Trophoblast cell (in vitro differentiated cells and primary cell): ENCODE data around the gene LDB3.
"Not testable (repeated sequence)": the region's sequence is repeated elsewhere in the genome, so short reads cannot be mapped to it uniquely, and the experiment has no call there.

Source experiments
- DNase-seq, 2 donors: peaks; one replicate each; pipeline ENCODE4 v3.0.0-alpha.2; 2016
- H2AFZ ChIP-seq: 2 replicates; pipeline ENCODE4 v1.6.1; 2013; ENCODE audit warnings: low read length, moderate library complexity, mild to moderate bottlenecking; ENCODE audit not compliant: insufficient read depth, poor library complexity
- H2AK5ac ChIP-seq: 2 replicates; pipeline ENCODE4 v1.6.1; 2013; ENCODE audit warnings: mild to moderate bottlenecking, low read length
- H2BK120ac ChIP-seq: 2 replicates; pipeline ENCODE4 v1.6.1; 2013; ENCODE audit warnings: low read length, mild to moderate bottlenecking, moderate library complexity; ENCODE audit not compliant: insufficient read depth, poor library complexity
- H2BK12ac ChIP-seq: 2 replicates; pipeline ENCODE4 v1.6.1; 2013; ENCODE audit warnings: mild to moderate bottlenecking, low read length, moderate library complexity
- H2BK5ac ChIP-seq: 2 replicates; pipeline ENCODE4 v1.6.1; 2013; ENCODE audit warnings: low read length, low read depth, moderate library complexity, mild to moderate bottlenecking; ENCODE audit not compliant: poor library complexity
- H3K14ac ChIP-seq: 2 replicates; pipeline ENCODE4 v1.6.1; 2013; ENCODE audit warnings: mild to moderate bottlenecking, low read length
- H3K18ac ChIP-seq: 2 replicates; pipeline ENCODE4 v1.6.1; 2013; ENCODE audit warnings: mild to moderate bottlenecking, low read length
- H3K23ac ChIP-seq: 2 replicates; pipeline ENCODE4 v1.6.1; 2013; ENCODE audit warnings: low read length
- H3K27ac ChIP-seq: 2 replicates; pipeline ENCODE4 v1.5.1; 2013; ENCODE audit warnings: low read depth, mild to moderate bottlenecking, inconsistent platforms, low read length, moderate library complexity
- H3K27me3 ChIP-seq: 2 replicates; pipeline ENCODE4 v1.6.1; 2013; ENCODE audit warnings: inconsistent platforms, mild to moderate bottlenecking, low read length, moderate library complexity; ENCODE audit not compliant: insufficient read depth
- H3K36me3 ChIP-seq, 2 experiments: 1 replicate in 1 of 2; 2 replicates in 1 of 2; pipeline ENCODE4 v1.6.1; 2013; ENCODE audit warnings: low read length in 2 of 2, mild to moderate bottlenecking in 2 of 2, moderate library complexity in 1 of 2; ENCODE audit not compliant: insufficient read depth in 2 of 2, control insufficient read depth in 1 of 2
- H3K4ac ChIP-seq: 2 replicates; pipeline ENCODE4 v1.6.1; 2013; ENCODE audit warnings: low read depth, mild to moderate bottlenecking, low read length, moderate library complexity
- H3K4me1 ChIP-seq, 2 experiments: 1 replicate in 1 of 2; 2 replicates in 1 of 2; pipeline ENCODE4 v1.6.1; 2013; ENCODE audit warnings: low read length in 2 of 2, mild to moderate bottlenecking in 2 of 2, moderate library complexity in 1 of 2; ENCODE audit not compliant: insufficient read depth in 2 of 2, control insufficient read depth in 1 of 2
- H3K4me2 ChIP-seq: 2 replicates; pipeline ENCODE4 v1.6.1; 2013; ENCODE audit warnings: inconsistent platforms, mild to moderate bottlenecking, low read length, moderate library complexity
- H3K4me3 ChIP-seq: 2 replicates; pipeline ENCODE4 v1.5.1; 2013; ENCODE audit warnings: mild to moderate bottlenecking, low read depth, low read length, inconsistent platforms
- H3K79me1 ChIP-seq: one replicate; pipeline ENCODE4 v1.6.1; 2013; ENCODE audit warnings: low read length
- H3K79me2 ChIP-seq: 2 replicates; pipeline ENCODE4 v1.6.1; 2013; ENCODE audit warnings: low read length, mild to moderate bottlenecking; ENCODE audit not compliant: control insufficient read depth, insufficient read depth, poor library complexity
- H3K9ac ChIP-seq: 2 replicates; pipeline ENCODE4 v1.6.1; 2013; ENCODE audit warnings: mild to moderate bottlenecking, low read length
- H3K9me3 ChIP-seq: 2 replicates; pipeline ENCODE4 v1.6.1; 2013; ENCODE audit warnings: low read depth, mild to moderate bottlenecking, control low read depth, inconsistent platforms, low read length; ENCODE audit not compliant: insufficient read depth
- H4K12ac ChIP-seq: 2 replicates; pipeline ENCODE4 v1.6.1; 2013; ENCODE audit warnings: low read depth, mild to moderate bottlenecking, low read length, moderate library complexity
- H4K8ac ChIP-seq: 2 replicates; pipeline ENCODE4 v1.6.1; 2013; ENCODE audit warnings: low read depth, mild to moderate bottlenecking, low read length, moderate library complexity
- H4K91ac ChIP-seq: one replicate; pipeline ENCODE4 v1.6.1; 2013; ENCODE audit warnings: low read depth, mild to moderate bottlenecking, low read length, moderate library complexity
- WGBS: extraction: QIAGEN DNeasy Blood & Tissue Kit; methylation state at CpG from one replicate; pipeline ENCODE4 v1.1.7; 2013; ENCODE audit warnings: missing lambda C conversion rate; ENCODE audit not compliant: insufficient read length, insufficient coverage; ENCODE audit errors: extremely low coverage; 5-methylcytosine and 5-hydroxymethylcytosine counted together

The LDB3 gene

GRCh38 chr10:86645621-86646165 is 22.6 kb upstream of the LDB3 start:
- H2BK120ac ChIP-seq, H2AFZ ChIP-seq, H3K14ac ChIP-seq, H3K4me2 ChIP-seq, H4K91ac ChIP-seq, H2BK12ac ChIP-seq, H3K79me2 ChIP-seq, H2BK5ac ChIP-seq, H3K79me1 ChIP-seq, H3K4me3 ChIP-seq, DNase-seq, H3K9ac ChIP-seq, H3K27ac ChIP-seq, H4K8ac ChIP-seq, H3K23ac ChIP-seq, H3K36me3 ChIP-seq, H3K4me1 ChIP-seq, H3K18ac ChIP-seq, H4K12ac ChIP-seq, H3K4ac ChIP-seq, H3K27me3 ChIP-seq, H3K9me3 ChIP-seq, H2AK5ac ChIP-seq: not testable (repeated sequence)
- WGBS = no CpG with 5 or more reads among the region's 5 CpGs

GRCh38 chr10:86646532-86646931 is 21.8 kb upstream of the LDB3 start:
- no peak overlapping the region for H3K14ac ChIP-seq
- H3K36me3 ChIP-seq = no peaks in the 10 kb centered on the region
- no peak overlapping the region for H3K9ac ChIP-seq
- H3K27me3 ChIP-seq = no peaks in the 10 kb centered on the region
- no peak overlapping the region for H2BK12ac ChIP-seq
- no peak overlapping the region for H2BK5ac ChIP-seq
- H4K91ac ChIP-seq = no peak overlapping the region
- DNase-seq = no peak
- H3K18ac ChIP-seq = no peak overlapping the region
- no peaks in the 10 kb centered on the region for H3K79me1 ChIP-seq
- H4K8ac ChIP-seq = no peak overlapping the region
- peaks cover 0 to 2% of the 10 kb centered on the region in 2 experiments for H3K4me1 ChIP-seq
- H2AK5ac ChIP-seq = no peak overlapping the region
- H3K4ac ChIP-seq = no peak overlapping the region
- no peak overlapping the region for H3K27ac ChIP-seq
- no peak overlapping the region for H3K4me3 ChIP-seq
- no peak overlapping the region for H2BK120ac ChIP-seq
- no CpG with 5 or more reads among the region's 5 CpGs for WGBS
- H3K9me3 ChIP-seq = no peaks in the 10 kb centered on the region
- H3K23ac ChIP-seq = no peak overlapping the region
- no peak overlapping the region for H4K12ac ChIP-seq
- no peaks in the 10 kb centered on the region for H3K79me2 ChIP-seq
- no peak overlapping the region for H2AFZ ChIP-seq
- no peak overlapping the region for H3K4me2 ChIP-seq

- H3K23ac ChIP-seq = no peak overlapping the region
- H3K79me2 ChIP-seq = no peaks in the 10 kb centered on the region
- no peak overlapping the region for H2AFZ ChIP-seq
- H2AK5ac ChIP-seq = no peak overlapping the region
- no peaks in the 10 kb centered on the region for H3K27me3 ChIP-seq
- no peak overlapping the region for H3K14ac ChIP-seq
- no peak overlapping the region for H4K8ac ChIP-seq
- peaks cover 0 to 2% of the 10 kb centered on the region in 2 experiments for H3K4me1 ChIP-seq
- no peaks in the 10 kb centered on the region for H3K9me3 ChIP-seq
- WGBS = no CpG with 5 or more reads among the region's 6 CpGs
- H4K12ac ChIP-seq = no peak overlapping the region
- no peak overlapping the region for H3K27ac ChIP-seq
- no peak overlapping the region for H3K4ac ChIP-seq
- no peak overlapping the region for H3K4me3 ChIP-seq
- no peaks in the 10 kb centered on the region for H3K36me3 ChIP-seq
- H2BK12ac ChIP-seq = no peak overlapping the region
- H3K4me2 ChIP-seq = no peak overlapping the region
- H4K91ac ChIP-seq = no peak overlapping the region
- H3K9ac ChIP-seq = no peak overlapping the region
- H3K79me1 ChIP-seq = no peaks in the 10 kb centered on the region
- DNase-seq = no peak
- H3K18ac ChIP-seq = no peak overlapping the region
- H2BK120ac ChIP-seq = no peak overlapping the region
- no peak overlapping the region for H2BK5ac ChIP-seq
Measured at GRCh38 chr10:86646933-86647332, 21.4 kb upstream of the LDB3 start.

- Histone ChIP-seq H2BK12ac (no peak overlapping the region), H3K14ac (no peak overlapping the region), H3K36me3 (no peaks in the 10 kb centered on the region), H3K23ac (no peak overlapping the region), H3K27me3 (no peaks in the 10 kb centered on the region), H3K79me1 (no peaks in the 10 kb centered on the region), H3K4ac (no peak overlapping the region), H3K4me2 (no peak overlapping the region), H2BK120ac (no peak overlapping the region), H2AK5ac (no peak overlapping the region), H3K9ac (no peak overlapping the region), H3K4me3 (no peak overlapping the region), H3K27ac (no peak overlapping the region), H4K8ac (no peak overlapping the region), H4K91ac (no peak overlapping the region), H2AFZ (no peak overlapping the region), H3K18ac (no peak overlapping the region), H2BK5ac (no peak overlapping the region), H3K79me2 (no peaks in the 10 kb centered on the region), H4K12ac (no peak overlapping the region), H3K9me3 (no peaks in the 10 kb centered on the region), H3K4me1 (peaks cover 0 to 2% of the 10 kb centered on the region in 2 experiments)
- no peak for DNase-seq
- no CpG with 5 or more reads among the region's 13 CpGs for WGBS
Measured at GRCh38 chr10:86647773-86648703, 20.3 kb upstream of the LDB3 start.
